PC-9 (cell line): Measurements from ENCODE around the gene ITGB5. TPM values are rescaled to one million over a fixed set of nuclear protein-coding genes. Genes with fewer than 3 reads are reported as not detected.
"Not testable (repeated sequence)": the region's sequence is repeated elsewhere in the genome, so short reads cannot be mapped to it uniquely, and the experiment has no call there.

Source experiments
- BruUV-seq: library from RNA; stranded (reverse); fragments of 400-500 nt; replicated peaks from 2 replicates; lab custom pipeline; 2021; lab: Mats Ljungman, UMichigan
- CTCF ChIA-PET: fragments of 300-600 bp; sonication (Branson Sonifier 250); formaldehyde crosslinking; loops from one replicate; lab custom pipeline; 2022; ENCODE audit warnings: antibody characterized with exemption; lab: Charles Lee
- POLR2A ChIA-PET: fragments of 300-600 bp; sonication (Branson Sonifier 250); formaldehyde crosslinking; loops from one replicate; lab custom pipeline; 2022; ENCODE audit warnings: antibody characterized with exemption; ENCODE audit not compliant: unreplicated experiment; lab: Charles Lee
- DNase-seq, 2 experiments: peaks; one replicate each; pipeline versions ENCODE4 v3.0.0 to v3.0.0-alpha.2; 2015 to 2022; ENCODE audit warnings: mixed read lengths in 1 of 2
- H2AFZ ChIP-seq: fragments of 200-600 bp; sonication (generic); 2 replicates; pipeline ENCODE4 v1.8.1; 2017; ENCODE audit warnings: antibody characterized with exemption
- H3F3A ChIP-seq: fragments of 200-600 bp; sonication (generic); 2 replicates; pipeline ENCODE4 v1.8.1; 2017; ENCODE audit warnings: antibody characterized with exemption, mild to moderate bottlenecking, low read depth; ENCODE audit not compliant: insufficient read depth
- H3K27ac ChIP-seq: fragments of 200-600 bp; sonication (generic); 2 replicates; pipeline ENCODE4 v1.6.1; 2016; ENCODE audit warnings: mixed run types
- H3K27me3 ChIP-seq: fragments of 200-600 bp; sonication (generic); 2 replicates; pipeline ENCODE4 v1.6.1; 2016; ENCODE audit warnings: low read depth, mixed run types; ENCODE audit not compliant: insufficient read depth
- H3K36me3 ChIP-seq: fragments of 200-600 bp; sonication (generic); 2 replicates; pipeline ENCODE4 v1.6.1; 2016; ENCODE audit warnings: low read depth, mixed run types
- H3K4me1 ChIP-seq: fragments of 200-600 bp; sonication (generic); replicated peaks from 2 replicates; pipeline ENCODE4 v1.6.1; 2016; ENCODE audit warnings: mixed run types; ENCODE audit not compliant: insufficient read depth
- H3K4me2 ChIP-seq: fragments of 200-600 bp; sonication (generic); 2 replicates; pipeline ENCODE4 v1.6.1; 2017; ENCODE audit warnings: mixed run types
- H3K4me3 ChIP-seq: fragments of 200-600 bp; sonication (generic); 2 replicates; pipeline ENCODE4 v1.6.1; 2016; ENCODE audit warnings: mixed run types
- H3K79me2 ChIP-seq: fragments of 200-600 bp; sonication (generic); 2 replicates; pipeline ENCODE4 v1.6.1; 2017; ENCODE audit warnings: low read depth, mixed run types
- H3K9me2 ChIP-seq: fragments of 200-600 bp; sonication (generic); 2 replicates; pipeline ENCODE4 v1.8.1; 2017; ENCODE audit warnings: mild to moderate bottlenecking; ENCODE audit not compliant: insufficient read depth
- H3K9me3 ChIP-seq: fragments of 200-600 bp; sonication (generic); 2 replicates; pipeline ENCODE4 v1.8.1; 2016; ENCODE audit warnings: low read depth; ENCODE audit not compliant: insufficient read depth
- H4K20me1 ChIP-seq: fragments of 200-600 bp; sonication (generic); 2 replicates; pipeline ENCODE4 v1.8.1; 2017; ENCODE audit not compliant: insufficient read depth
- CTCF ChIP-seq: fragments of 200-600 bp; sonication (generic); conservative IDR thresholded peaks from 2 replicates; pipeline ENCODE4 v1.6.1; 2017; ENCODE audit warnings: mixed run types, antibody characterized with exemption, mild to moderate bottlenecking, moderate library complexity
- EZH2 ChIP-seq: fragments of 200-600 bp; sonication (generic); IDR thresholded peaks from 2 replicates; pipeline ENCODE4 v1.8.0; 2017; ENCODE audit warnings: antibody characterized with exemption, low read depth
- intact Hi-C: fragments of 100-400 bp; cut with micrococcal nuclease; formaldehyde crosslinking; loops from one replicate; pipeline ENCODE4 v1.10.0; 2022; ENCODE audit not compliant: unreplicated experiment
- total RNA-seq: library from RNA; stranded (reverse); gene quantifications from 2 replicates; pipeline ENCODE4 v1.2.3, GENCODE V29; 2021

The ITGB5 gene
- total RNA-seq, 1 experiment from 2014 or later = 226 TPM

GRCh38 chr3:124785973-124786372 lies 101.2 kb downstream of the ITGB5 start:
- DNase-seq = no peak
- Histone ChIP-seq H2AFZ (no peak overlapping the region), H3K4me1 (peaks cover 8% of the 10 kb centered on the region), H3K79me2 (no peaks in the 10 kb centered on the region), H3K4me3 (no peak overlapping the region), H3F3A (peaks cover 11% of the 10 kb centered on the region), H3K9me3 (no peaks in the 10 kb centered on the region), H3K27me3 (no peaks in the 10 kb centered on the region), H3K4me2 (no peak overlapping the region), H3K27ac (no peak overlapping the region), H3K9me2 (no peaks in the 10 kb centered on the region), H3K36me3 (no peaks in the 10 kb centered on the region), H4K20me1 (peaks cover 7% of the 10 kb centered on the region)
- TF ChIP-seq CTCF (no peak), EZH2 (no peak)
- intact Hi-C loops = loop anchor here (1.0 to 2.0 kb wide), 3 partner anchors 51 to 115 kb away; partner anchors contain the start of gene ITGB5
- BruUV-seq = no TSS peak
- CTCF ChIA-PET = interaction anchor here (0.5 to 3.3 kb wide), 8 partner anchors 25 to 176 kb away, joined by 3 to 36 read pairs (median 4); partner anchors contain the start of gene ITGB5
- POLR2A ChIA-PET = interaction anchor here (0.6 to 0.7 kb wide), 3 partner anchors 101 to 231 kb away, joined by 4 to 13 read pairs (median 7); partner anchors contain the start of gene ITGB5

- Histone ChIP-seq H3K36me3 (no peaks in the 10 kb centered on the region), H3K79me2 (no peaks in the 10 kb centered on the region), H3K9me3 (no peaks in the 10 kb centered on the region), H4K20me1 (peaks cover 7% of the 10 kb centered on the region), H3K9me2 (no peaks in the 10 kb centered on the region), H3K4me1 (peaks cover 8% of the 10 kb centered on the region), H3K4me2 (no peak overlapping the region), H3K27me3 (no peaks in the 10 kb centered on the region), H3F3A (peaks cover 11% of the 10 kb centered on the region), H2AFZ (no peak overlapping the region), H3K4me3 (no peak overlapping the region), H3K27ac (no peak overlapping the region)
- no TSS peak for BruUV-seq
- no peak for DNase-seq
- intact Hi-C loops = no loop called here
- POLR2A ChIA-PET = no interaction called here
- TF ChIP-seq CTCF (no peak), EZH2 (no peak)
- CTCF ChIA-PET = no interaction called here
These were observed 102.3 kb downstream of the ITGB5 start for GRCh38 chr3:124784686-124785382.

- CTCF ChIA-PET = no interaction called here
- no peak overlapping the region for H3K4me3 ChIP-seq
- POLR2A ChIA-PET = no interaction called here
These were observed 103.5 kb downstream of the ITGB5 start for GRCh38 chr3:124783696-124784095.

GRCh38 chr3:124782377-124782712 lies 104.8 kb downstream of the ITGB5 start:
- POLR2A ChIA-PET, H3K4me1 ChIP-seq, H3K9me2 ChIP-seq, intact Hi-C loops, BruUV-seq, H3F3A ChIP-seq, H3K36me3 ChIP-seq, H2AFZ ChIP-seq, H3K27ac ChIP-seq, H3K4me3 ChIP-seq, H3K27me3 ChIP-seq, H3K4me2 ChIP-seq, H4K20me1 ChIP-seq, H3K9me3 ChIP-seq, DNase-seq, H3K79me2 ChIP-seq, CTCF ChIA-PET: not testable (repeated sequence)

More at GRCh38 chr3:124783696-124784095, 103.5 kb downstream of the ITGB5 start:
- no peaks in the 10 kb centered on the region for H3K27me3 ChIP-seq
- H4K20me1 ChIP-seq = peaks cover 7% of the 10 kb centered on the region
- H3K9me3 ChIP-seq = no peaks in the 10 kb centered on the region
- H3K36me3 ChIP-seq = no peaks in the 10 kb centered on the region
- H3K4me1 ChIP-seq = peaks cover 8% of the 10 kb centered on the region
- TF ChIP-seq EZH2 = no peak
- TF ChIP-seq CTCF = no peak
- no peak for DNase-seq
- H3F3A ChIP-seq = peaks cover 11% of the 10 kb centered on the region
- no TSS peak for BruUV-seq
- no peak overlapping the region for H3K4me2 ChIP-seq
- intact Hi-C loops = no loop called here
- no peak overlapping the region for H2AFZ ChIP-seq
- no peak overlapping the region for H3K27ac ChIP-seq
- H3K79me2 ChIP-seq = no peaks in the 10 kb centered on the region
- no peaks in the 10 kb centered on the region for H3K9me2 ChIP-seq
